ENCODE results near the gene CELSR2. TPM values are rescaled to one million over a fixed set of nuclear protein-coding genes. Genes with fewer than 3 reads are reported as not detected.

Gene CELSR2
- total and polyA plus RNA-seq, 2 of the 8 experiments (the other 6 are each of a cell fraction or from before 2014, with no cell fraction given): 12.0 to 27.7 TPM

GRCh38 chr1:109214695-109215623 is 34.4 kb upstream of the CELSR2 start:
- no peak for FAIRE-seq
- no peak overlapping the region for H3K23ac ChIP-seq (ENCODE audit: insufficient read length)
- H3K9ac ChIP-seq (replicated peaks in 1 of 4; ENCODE audit: extremely low read depth in 1 of 4, low read depth in 3 of 4, low read length in 3 of 4): peak overlapping the region; percentile 64 to 94 (median 82)
- TF ChIP-seq MAFK (IDR thresholded peaks at IDR 0.05; ENCODE audit: low read depth, low read length): no peak
- peak; percentile 98 for TF ChIP-seq CEBPB (IDR thresholded peaks at IDR 0.05; ENCODE audit: low read depth, low read length)
- 0 out of 4 replicates have a peak, but pooled peaks of 1 of the 2 experiments have one; percentile 69 for TF ChIP-seq SIN3A (conservative IDR thresholded peaks at IDR 0.05 in 1 of 2, IDR thresholded peaks at IDR 0.05 in 1 of 2; ENCODE audit: low read depth in 1 of 2, low read length in 2 of 2)
- no peak for TF ChIP-seq SUZ12 (IDR thresholded peaks at IDR 0.05; ENCODE audit: low read length)
- TF ChIP-seq SAP30 (IDR thresholded peaks at IDR 0.05; ENCODE audit: insufficient read depth, insufficient replicate concordance, low read length): peak; percentile 68
- no peak for TF ChIP-seq CBX8 (IDR thresholded peaks at IDR 0.05; ENCODE audit: borderline replicate concordance, low read depth, low read length)
- TF ChIP-seq HDAC2 (IDR thresholded peaks at IDR 0.05; ENCODE audit: borderline replicate concordance in 1 of 2, low read depth in 2 of 2, low read length in 2 of 2): 0 out of 4 replicates have a peak, but pooled peaks of 1 of the 2 experiments have one; percentile 23
- TF ChIP-seq TCF12 (IDR thresholded peaks at IDR 0.05; ENCODE audit: low read depth, low read length): no peak

More at GRCh38 chr1:109214695-109215623, 34.4 kb upstream of the CELSR2 start:
- WGBS, 2 experiments (ENCODE audit: extremely low coverage in 1 of 2, insufficient coverage in 1 of 2, insufficient read length in 1 of 2, insufficient replicate concordance in 2 of 2, low coverage in 1 of 2, low lambda C conversion rate in 2 of 2, missing lambda C conversion rate in 1 of 2): 26% methylated on average over 13 of the region's 13 CpGs; no CpG with 5 or more reads in 1 of the 2 experiments
- DNase-seq (ENCODE audit: low read depth in 1 of 2, low spot score in 2 of 2): no peak
- Histone ChIP-seq H2BK20ac (ENCODE audit: low read length) (no peak overlapping the region), H3K27ac (ENCODE audit: low read depth, low read length) (no peak overlapping the region), H3K4me3 (ENCODE audit: extremely low read depth in 1 of 4, insufficient read depth in 2 of 4, low read depth in 3 of 4, low read length in 4 of 4) (peak overlapping the region; percentile 88 to 99 (median 96)), H3K27me3 (replicated peaks in 1 of 4; ENCODE audit: control insufficient read depth in 3 of 4, extremely low read depth in 1 of 4, insufficient read depth in 3 of 4, low read length in 3 of 4) (no peaks in the 10 kb centered on the region), H2AFZ (ENCODE audit: low read length) (no peak overlapping the region), H4K8ac (ENCODE audit: extremely low read depth, insufficient read depth, low read length) (no peak overlapping the region), H4K20me1 (replicated peaks in 1 of 2; ENCODE audit: control insufficient read depth in 1 of 2, insufficient read depth in 2 of 2, low read length in 2 of 2) (peaks cover 0 to 4% of the 10 kb centered on the region in 2 experiments), H3K36me3 (ENCODE audit: control insufficient read depth in 2 of 4, insufficient read depth in 4 of 4, low read length in 3 of 4) (peaks cover 0 to 5% (median 0%) of the 10 kb centered on the region in 4 experiments; a peak in 1 of 8 replicates), H2AK5ac (ENCODE audit: low read depth, low read length) (no peak overlapping the region), H2BK120ac (replicated peaks; ENCODE audit: low read depth, low read length) (no peak overlapping the region), H4K5ac (ENCODE audit: insufficient read length, low read depth, low read length) (no peak overlapping the region), H3K4ac (replicated peaks; ENCODE audit: insufficient read length, low read depth, low read length) (no peak overlapping the region), H3K9me3 (ENCODE audit: insufficient read depth in 2 of 2, low read depth in 1 of 2, low read length in 1 of 2) (no peaks in the 10 kb centered on the region), H3K79me2 (ENCODE audit: control insufficient read depth in 1 of 2, insufficient read depth in 2 of 2, low read length in 2 of 2) (peaks cover 17 to 55% of the 10 kb centered on the region in 2 experiments), H4K91ac (replicated peaks; ENCODE audit: insufficient read length, low read length) (no peak overlapping the region), H3K56ac (replicated peaks; ENCODE audit: insufficient read length, low read depth, low read length) (no peak overlapping the region), H2BK15ac (ENCODE audit: low read length) (no peak overlapping the region; the same call in 1 of the 2 replicates), H3K79me1 (ENCODE audit: low read depth, low read length) (peaks cover 7% of the 10 kb centered on the region), H3K14ac (ENCODE audit: insufficient read length) (no peak overlapping the region), H3K4me2 (ENCODE audit: insufficient read depth in 1 of 2, low read depth in 2 of 2, low read length in 2 of 2) (peak overlapping the region; percentile 75 to 84), H3K18ac (ENCODE audit: extremely low read depth, low read length) (no peak overlapping the region; the same call in 1 of the 2 replicates), H2BK5ac (ENCODE audit: low read depth, low read length) (peak overlapping the region; percentile 93), H3K23me2 (ENCODE audit: low read depth, low read length) (peaks cover 11% of the 10 kb centered on the region), H2BK12ac (ENCODE audit: low read depth, low read length) (peak overlapping the region; percentile 44; the same call in 1 of the 2 replicates), H3K4me1 (replicated peaks in 1 of 4; ENCODE audit: control insufficient read depth in 3 of 4, insufficient read depth in 4 of 4, low read length in 3 of 4) (peaks cover 0 to 5% (median 2%) of the 10 kb centered on the region in 4 experiments; a peak in 2 of 7 replicates)
- CTCF ChIA-PET (ENCODE audit: partially characterized antibody): interaction anchor here (0.9 to 32.0 kb wide), 6 partner anchors 13 to 114 kb away, joined by 3 to 651 read pairs (median 8); partner anchors contain the start of gene CELSR2
- POLR2A ChIA-PET (ENCODE audit: partially characterized antibody): interaction anchor here (0.8 to 4.6 kb wide), 21 partner anchors 9 to 125 kb away, joined by 3 to 45 read pairs (median 5); partner anchors contain the start of genes CELSR2, ELAPOR1, PSRC1 and TMEM167B

All from H1 (cell line).